SU-DHL-6 (cell line): ENCODE data around the gene PARS2.

Experiments
- CTCF ChIP-seq: fragments of 200-600 bp; sonication (generic); IDR thresholded peaks from one replicate; pipeline ENCODE4 v1.5.1; 2017; ENCODE audit warnings: antibody characterized with exemption, mild to moderate bottlenecking, low read length, moderate library complexity; ENCODE audit not compliant: insufficient read depth, poor library complexity, severe bottlenecking
- EZH2phosphoT487 ChIP-seq: fragments of 200-600 bp; sonication (generic), shearing (Covaris generic); conservative IDR thresholded peaks from 2 replicates; pipeline ENCODE4 v1.6.1; 2018; ENCODE audit warnings: mild to moderate bottlenecking, antibody characterized with exemption, low read length, moderate library complexity, mixed read lengths

- no peak for TF ChIP-seq CTCF
- no peak for TF ChIP-seq EZH2phosphoT487
Observed at GRCh38 chr1:54716299-54717047, 47.9 kb downstream of the PARS2 start.
